IMR-90 (cell line): ENCODE results near the gene ABCA3. TPM values are rescaled to one million over a fixed set of nuclear protein-coding genes. Genes with fewer than 3 reads are reported as not detected.

ENCODE experiments used
- ATAC-seq: fragments of 200-7000 bp; cut with Tn5 transposase; 2 replicates; pipeline ENCODE4 v1.9.1; 2020; ENCODE audit warnings: low read depth, mild to moderate bottlenecking, moderate library complexity
- BruUV-seq: library from RNA; stranded (reverse); fragments of 400-500 nt; replicated peaks from 2 replicates; lab custom pipeline; 2021; lab: Mats Ljungman, UMichigan
- CTCF ChIA-PET: fragments of 300-600 bp; formaldehyde crosslinking; extraction: SDS; loops from one replicate; lab custom pipeline; 2021; ENCODE audit warnings: antibody characterized with exemption; lab: Yijun Ruan, JAX
- POLR2A ChIA-PET: fragments of 300-600 bp; sonication (Branson Sonifier 250); formaldehyde crosslinking; loops from one replicate; lab custom pipeline; 2022; ENCODE audit warnings: antibody characterized with exemption; ENCODE audit not compliant: unreplicated experiment; lab: Charles Lee
- DNase-seq: peaks from one replicate; pipeline ENCODE4 v3.0.0; 2013
- H2AFZ ChIP-seq: replicated peaks from 2 replicates; pipeline ENCODE3; 2013; ENCODE audit warnings: low read length, mild to moderate bottlenecking; ENCODE audit not compliant: poor library complexity
- H2AK5ac ChIP-seq: 2 replicates; pipeline ENCODE4 v1.6.1; 2013; ENCODE audit warnings: low read depth, low read length, inconsistent platforms
- H2AK9ac ChIP-seq: replicated peaks from 2 replicates; pipeline ENCODE3; 2013; ENCODE audit warnings: mild to moderate bottlenecking, low read depth, low read length, moderate library complexity; ENCODE audit not compliant: poor library complexity
- H2BK120ac ChIP-seq: 2 replicates; pipeline ENCODE4 v1.6.1; 2013; ENCODE audit warnings: low read depth, low read length, inconsistent platforms
- H2BK15ac ChIP-seq: 3 replicates; pipeline ENCODE4 v1.6.1; 2013; ENCODE audit warnings: low read depth, low read length, inconsistent platforms
- H2BK20ac ChIP-seq: 2 replicates; pipeline ENCODE4 v1.6.1; 2013; ENCODE audit warnings: low read depth, mild to moderate bottlenecking, inconsistent platforms, low read length, moderate library complexity
- H2BK5ac ChIP-seq: 2 replicates; pipeline ENCODE4 v1.6.1; 2013; ENCODE audit warnings: mild to moderate bottlenecking, low read depth, low read length, inconsistent platforms; ENCODE audit not compliant: poor library complexity, severe bottlenecking
- H3K14ac ChIP-seq: replicated peaks from 2 replicates; pipeline ENCODE4 v1.6.1; 2013; ENCODE audit warnings: low read depth, low read length, inconsistent platforms
- H3K18ac ChIP-seq: 2 replicates; pipeline ENCODE4 v1.6.1; 2013; ENCODE audit warnings: low read depth, low read length, control low read depth
- H3K23ac ChIP-seq: 2 replicates; pipeline ENCODE4 v1.6.1; 2013; ENCODE audit warnings: low read depth, low read length, inconsistent platforms
- H3K27ac ChIP-seq: 2 replicates; pipeline ENCODE4 v1.5.1; 2013; ENCODE audit warnings: mild to moderate bottlenecking, control low read depth, low read length; ENCODE audit not compliant: insufficient read depth
- H3K27me3 ChIP-seq: 2 replicates; pipeline ENCODE4 v1.6.1; 2013; ENCODE audit warnings: low read length; ENCODE audit not compliant: control insufficient read depth, insufficient read depth
- H3K36me3 ChIP-seq: 2 replicates; pipeline ENCODE4 v1.6.1; 2013; ENCODE audit warnings: low read length, mixed read lengths; ENCODE audit not compliant: control insufficient read depth, insufficient read depth
- H3K4ac ChIP-seq: 2 replicates; pipeline ENCODE4 v1.6.1; 2013; ENCODE audit warnings: low read depth, low read length, inconsistent platforms
- H3K4me1 ChIP-seq: 2 replicates; pipeline ENCODE4 v1.6.1; 2013; ENCODE audit warnings: low read length, mixed read lengths; ENCODE audit not compliant: control insufficient read depth, insufficient read depth
- H3K4me2 ChIP-seq: 2 replicates; pipeline ENCODE4 v1.6.1; 2013; ENCODE audit warnings: low read depth, mild to moderate bottlenecking, control low read depth, low read length, moderate library complexity
- H3K4me3 ChIP-seq: 2 replicates; pipeline ENCODE4 v1.5.1; 2013; ENCODE audit warnings: low read depth, mild to moderate bottlenecking, control low read depth, low read length, moderate library complexity; ENCODE audit not compliant: insufficient read depth
- H3K56ac ChIP-seq: 2 replicates; pipeline ENCODE4 v1.6.1; 2013; ENCODE audit warnings: low read length, inconsistent platforms; ENCODE audit not compliant: insufficient read depth; ENCODE audit errors: extremely low read depth
- H3K79me1 ChIP-seq, 2 experiments: 2 replicates each; pipeline ENCODE4 v1.6.1; 2013; ENCODE audit warnings: low read length in 2 of 2, inconsistent platforms in 1 of 2, low read depth in 1 of 2
- H3K9ac ChIP-seq: 2 replicates; pipeline ENCODE4 v1.6.1; 2013; ENCODE audit warnings: low read depth, low read length, control low read depth
- H3K9me1 ChIP-seq: 2 replicates; pipeline ENCODE4 v1.6.1; 2013; ENCODE audit warnings: low read length, inconsistent platforms; ENCODE audit not compliant: insufficient read depth
- H3K9me3 ChIP-seq: 2 replicates; pipeline ENCODE4 v1.6.1; 2013; ENCODE audit warnings: low read length; ENCODE audit not compliant: control insufficient read depth, insufficient read depth
- H4K20me1 ChIP-seq: 2 replicates; pipeline ENCODE4 v1.6.1; 2013; ENCODE audit warnings: low read length, inconsistent platforms; ENCODE audit not compliant: insufficient read depth
- H4K5ac ChIP-seq: 2 replicates; pipeline ENCODE4 v1.6.1; 2013; ENCODE audit warnings: mild to moderate bottlenecking, low read depth, low read length, control low read depth
- H4K8ac ChIP-seq, 2 experiments: 2 replicates each; pipeline ENCODE4 v1.6.1; 2013; ENCODE audit warnings: low read depth in 2 of 2, low read length in 2 of 2, control low read depth in 1 of 2, inconsistent platforms in 1 of 2
- H4K91ac ChIP-seq: 2 replicates; pipeline ENCODE4 v1.6.1; 2013; ENCODE audit warnings: low read depth, low read length, inconsistent platforms; ENCODE audit not compliant: insufficient read depth
- ELK1 ChIP-seq: fragments of 150-350 bp; IDR thresholded peaks from 2 replicates; pipeline ENCODE4 v1.6.1; 2016; ENCODE audit warnings: low read depth, mild to moderate bottlenecking, low read length, moderate library complexity, borderline replicate concordance
- NFE2L2 ChIP-seq: fragments of 150-350 bp; IDR thresholded peaks from 2 replicates; pipeline ENCODE4 v1.6.1; 2016; ENCODE audit warnings: low read depth, mild to moderate bottlenecking, low read length
- RAD21 ChIP-seq: IDR thresholded peaks from 2 replicates; pipeline ENCODE4 v1.6.1; 2012; ENCODE audit warnings: low read length, improper control_type of control experiment
- RCOR1 ChIP-seq: IDR thresholded peaks from 2 replicates; pipeline ENCODE4 v1.6.1; 2012; ENCODE audit warnings: mild to moderate bottlenecking, low read length, improper control_type of control experiment; ENCODE audit not compliant: insufficient replicate concordance
- SMC3 ChIP-seq: fragments of 150-350 bp; IDR thresholded peaks from 2 replicates; pipeline ENCODE4 v1.6.1; 2016; ENCODE audit warnings: low read depth, mild to moderate bottlenecking, antibody characterized with exemption, low read length, moderate library complexity
- WGBS, 2 experiments: methylation state at CpG; one replicate each; pipeline versions ENCODE4 v1.1.5 to v1.1.7; 2013; ENCODE audit warnings: missing lambda C conversion rate in 2 of 2; ENCODE audit not compliant: insufficient read length in 1 of 2; ENCODE audit errors: extremely low coverage in 2 of 2; 5-methylcytosine and 5-hydroxymethylcytosine counted together
- dilution Hi-C: fragments of 300-500 bp; cut with HindIII; formaldehyde crosslinking; loops from one replicate; pipeline ENCODE4 v1.14.3; 2018; ENCODE audit warnings: low sequenced_read_pairs; ENCODE audit not compliant: unreplicated experiment
- in situ Hi-C: fragments of 300-500 bp; cut with MboI; formaldehyde crosslinking; loops from 3 replicates; pipeline ENCODE4 v1.14.3; 2019; ENCODE audit warnings: low sequenced_read_pairs, inconsistent platforms, mixed read lengths
- intact Hi-C: fragments of 100-400 bp; cut with micrococcal nuclease; formaldehyde crosslinking; loops from 2 replicates; pipeline ENCODE4 v1.10.0; 2022
- polyA plus RNA-seq, 3 experiments: library from polyadenylated mRNA; depleted of rRNA; stranded (reverse); fragments of >200 nt; gene quantifications; 2 replicates each; pipeline ENCODE4 v1.2.3, GENCODE V29; 2012; ENCODE audit warnings: low replicate concordance in 1 of 3
- total RNA-seq: library from RNA; depleted of rRNA; stranded (reverse); fragments of >200 nt; gene quantifications from 2 replicates; pipeline ENCODE4 v1.2.3, GENCODE V29; 2012

Gene ABCA3
- total and polyA plus RNA-seq, 2 of the 4 experiments (the other 2 are of a cell fraction) = 0.18 to 0.22 TPM

DNA sequence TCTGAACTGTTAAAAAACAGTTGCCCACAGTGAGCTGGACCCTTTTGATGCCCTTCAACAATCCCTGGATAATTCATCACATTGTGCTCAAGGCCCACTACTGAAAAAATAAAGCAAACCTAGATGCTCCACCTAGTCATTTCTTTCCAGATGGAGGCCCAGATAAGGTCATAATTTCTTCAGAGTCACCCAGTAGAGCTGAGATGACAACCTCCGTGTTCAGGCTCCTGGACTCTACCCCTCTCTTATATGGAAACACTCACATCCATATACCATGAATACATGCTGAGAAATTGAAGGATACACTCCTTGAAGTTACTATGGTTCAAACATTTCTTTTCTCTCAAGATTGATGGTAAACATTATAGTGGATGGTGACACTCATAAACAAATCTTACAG, 2.7 kb upstream of the ABCA3 start:
- H4K5ac ChIP-seq = no peak overlapping the region
- intact Hi-C loops = loop anchor here (5.0 kb wide), 1 partner anchor 34 kb away; no protein-coding TSS in a partner anchor
- no peak overlapping the region for H3K27ac ChIP-seq
- in situ Hi-C loops = loop anchor here (5.0 kb wide), 1 partner anchor 154 kb away; no protein-coding TSS in a partner anchor
- H4K20me1 ChIP-seq = no peaks in the 10 kb centered on the region
- DNase-seq (no peak), ATAC-seq (no peak)
- no peaks in the 10 kb centered on the region for H3K9me1 ChIP-seq
- no peak overlapping the region for H2AK9ac ChIP-seq
- no peak overlapping the region for H2BK20ac ChIP-seq
- H3K9ac ChIP-seq = no peak overlapping the region
- no peak overlapping the region for H3K18ac ChIP-seq
- H3K4me1 ChIP-seq = no peaks in the 10 kb centered on the region
- H3K56ac ChIP-seq = no peak overlapping the region
- H3K23ac ChIP-seq = no peak overlapping the region
- dilution Hi-C loops = no loop called here
- no peaks in the 10 kb centered on the region for H3K36me3 ChIP-seq
- no peak overlapping the region for H3K4ac ChIP-seq
- no peak overlapping the region for H3K4me3 ChIP-seq
- peaks cover 37% of the 10 kb centered on the region for H3K27me3 ChIP-seq
- H2AFZ ChIP-seq = no peak overlapping the region
- H4K91ac ChIP-seq = no peak overlapping the region
- H4K8ac ChIP-seq = no peak overlapping the region
- H3K79me1 ChIP-seq = no peaks in the 10 kb centered on the region
- no peak overlapping the region for H2BK15ac ChIP-seq
- H3K9me3 ChIP-seq = no peaks in the 10 kb centered on the region
- no peak overlapping the region for H2BK120ac ChIP-seq
- ChIA-PET CTCF (interaction anchor here (0.5 kb wide), 1 partner anchor 104 kb away, joined by 5 read pairs; no protein-coding TSS in a partner anchor), POLR2A (no interaction called here)
- BruUV-seq = no TSS peak
- no peak overlapping the region for H2BK5ac ChIP-seq
- no CpG with 5 or more reads among the region's 1 CpG for WGBS, 2 experiments
- H3K14ac ChIP-seq = no peak overlapping the region
- H3K4me2 ChIP-seq = no peak overlapping the region
- H2AK5ac ChIP-seq = no peak overlapping the region
- TF ChIP-seq RCOR1 (no peak), ELK1 (no peak), NFE2L2 (no peak), SMC3 (no peak), RAD21 (no peak)
